SK-N-SH (cell line): ENCODE measurements around the gene FICD. TPM values are rescaled to one million over a fixed set of nuclear protein-coding genes. Genes with fewer than 3 reads are reported as not detected.

ENCODE experiments used
- CTCF ChIA-PET: fragments of 300-600, 350-600 bp; formaldehyde crosslinking; extraction: SDS; loops from one replicate; lab custom pipeline; 2021; lab: Yijun Ruan, JAX
- POLR2A ChIA-PET: fragments of 350-600 bp; sonication (Branson Sonifier 250); formaldehyde crosslinking; extraction: SDS; loops from one replicate; lab custom pipeline; 2020; ENCODE audit warnings: antibody characterized with exemption, inconsistent platforms; lab: Yijun Ruan, JAX
- DNase-seq: peaks from one replicate; pipeline ENCODE4 v3.0.0; 2012
- H2AFZ ChIP-seq: fragments of 200-600 bp; sonication (generic); 2 replicates; pipeline ENCODE4 v1.8.1; 2016; ENCODE audit warnings: antibody characterized with exemption, mild to moderate bottlenecking, low read depth
- H3F3A ChIP-seq: fragments of 200-600 bp; sonication (generic); replicated peaks from 2 replicates; pipeline ENCODE3; 2016; ENCODE audit warnings: antibody characterized with exemption, mild to moderate bottlenecking; ENCODE audit not compliant: insufficient read depth
- H3K27ac ChIP-seq, 2 experiments: fragments of 200-500 bp in 1 of 2; fragments of 200-600 bp in 1 of 2; sonication (Bioruptor generic) in 1 of 2; sonication (generic), shearing (Covaris generic) in 1 of 2; 2 replicates each; pipeline versions ENCODE4 v1.5.1 to v1.6.1; 2014 to 2016; ENCODE audit warnings: low read depth in 2 of 2, inconsistent platforms in 1 of 2, low read length in 1 of 2, mild to moderate bottlenecking in 1 of 2, mixed read lengths in 1 of 2
- H3K27me3 ChIP-seq: fragments of 200-600 bp; sonication (generic), shearing (Covaris generic); 2 replicates; pipeline ENCODE4 v1.6.1; 2016; ENCODE audit warnings: mixed run types; ENCODE audit not compliant: insufficient read depth
- H3K36me3 ChIP-seq, 2 experiments: fragments of 200-500 bp in 1 of 2; fragments of 200-600 bp in 1 of 2; sonication (Bioruptor generic) in 1 of 2; sonication (generic) in 1 of 2; replicated peaks in 1 of 2; 2 replicates each; pipeline versions ENCODE3 to v1.5.1; 2014 to 2016; ENCODE audit warnings: low read length in 1 of 2, mild to moderate bottlenecking in 1 of 2; ENCODE audit not compliant: insufficient read depth in 2 of 2, control insufficient read depth in 1 of 2
- H3K4me1 ChIP-seq, 2 experiments: fragments of 200-500 bp in 1 of 2; fragments of 200-600 bp in 1 of 2; sonication (Bioruptor generic) in 1 of 2; sonication (generic), shearing (Covaris generic) in 1 of 2; 2 replicates each; pipeline versions ENCODE4 v1.5.1 to v1.6.1; 2014 to 2016; ENCODE audit warnings: low read depth in 1 of 2, low read length in 1 of 2, mixed run types in 1 of 2; ENCODE audit not compliant: insufficient read depth in 2 of 2, control insufficient read depth in 1 of 2
- H3K4me2 ChIP-seq: fragments of 200-600 bp; sonication (generic), shearing (Covaris generic); 2 replicates; pipeline ENCODE4 v1.6.1; 2017; ENCODE audit warnings: mixed run types
- H3K4me3 ChIP-seq, 2 experiments: fragments of 200-500 bp in 1 of 2; fragments of 200-600 bp in 1 of 2; sonication (Bioruptor generic) in 1 of 2; sonication (generic), shearing (Covaris generic) in 1 of 2; 2 replicates each; pipeline versions ENCODE4 v1.5.1 to v1.8.1; 2014 to 2016; ENCODE audit warnings: low read depth in 2 of 2, inconsistent platforms in 1 of 2, low read length in 1 of 2, mild to moderate bottlenecking in 1 of 2, mixed read lengths in 1 of 2, moderate library complexity in 1 of 2
- H3K79me2 ChIP-seq: fragments of 200-600 bp; sonication (generic); 2 replicates; pipeline ENCODE4 v1.8.1; 2017; ENCODE audit warnings: mild to moderate bottlenecking; ENCODE audit not compliant: insufficient read depth
- H3K9ac ChIP-seq: fragments of 200-600 bp; sonication (generic); 2 replicates; pipeline ENCODE4 v1.6.1; 2017; ENCODE audit warnings: mixed run types
- H3K9me2 ChIP-seq: fragments of 200-600 bp; sonication (generic); 2 replicates; pipeline ENCODE4 v1.6.1; 2017; ENCODE audit warnings: mixed run types
- H3K9me3 ChIP-seq: fragments of 200-600 bp; sonication (generic); 2 replicates; pipeline ENCODE4 v1.6.1; 2017; ENCODE audit warnings: mixed run types, mild to moderate bottlenecking, moderate library complexity
- H4K20me1 ChIP-seq: fragments of 200-600 bp; sonication (generic); 2 replicates; pipeline ENCODE4 v1.6.1; 2017; ENCODE audit warnings: mild to moderate bottlenecking, mixed run types; ENCODE audit not compliant: insufficient read depth
- CHD2 ChIP-seq: fragments of 150-350 bp; IDR thresholded peaks from 2 replicates; pipeline ENCODE4 v1.6.1; 2018; ENCODE audit warnings: low read length; ENCODE audit not compliant: partially characterized antibody
- CTCF ChIP-seq: fragments of 200-600 bp; sonication (generic); IDR thresholded peaks from 2 replicates; pipeline ENCODE4 v1.6.1; 2017; ENCODE audit warnings: antibody characterized with exemption, mild to moderate bottlenecking, moderate library complexity
- EP300 ChIP-seq, 2 experiments: IDR thresholded peaks; 2 replicates each; pipeline versions ENCODE4 v1.4.0 to v1.6.1; 2012; ENCODE audit warnings: borderline replicate concordance in 1 of 2, low read depth in 1 of 2, low read length in 1 of 2
- GATA2 ChIP-seq: sonication (generic); formaldehyde crosslinking; IDR thresholded peaks from 2 replicates; pipeline ENCODE4 v1.5.0; 2020; ENCODE audit warnings: mild to moderate bottlenecking, missing genetic modification reagents
- JUND ChIP-seq: IDR thresholded peaks from 2 replicates; pipeline ENCODE4 v1.4.0; 2012
- MAX ChIP-seq: IDR thresholded peaks from 2 replicates; pipeline ENCODE4 v1.4.0; 2012; ENCODE audit warnings: low read depth
- NFIC ChIP-seq: IDR thresholded peaks from 2 replicates; pipeline ENCODE4 v1.4.0; 2012; ENCODE audit warnings: borderline replicate concordance
- NRF1 ChIP-seq: IDR thresholded peaks from 2 replicates; pipeline ENCODE4 v1.6.1; 2012; ENCODE audit warnings: low read depth, mild to moderate bottlenecking, low read length
- RCOR1 ChIP-seq: fragments of 150-350 bp; IDR thresholded peaks from 2 replicates; pipeline ENCODE4 v1.6.1; 2017; ENCODE audit warnings: antibody characterized with exemption, low read length
- REST ChIP-seq: IDR thresholded peaks from 2 replicates; pipeline ENCODE4 v1.6.1; 2012; ENCODE audit warnings: mild to moderate bottlenecking, low read depth, low read length, moderate library complexity
- RFX5 ChIP-seq: IDR thresholded peaks from 2 replicates; pipeline ENCODE4 v1.6.1; 2012; ENCODE audit warnings: mild to moderate bottlenecking, improper control_type of control experiment, low read length
- SIN3A ChIP-seq: IDR thresholded peaks from 2 replicates; pipeline ENCODE4 v1.6.1; 2012; ENCODE audit warnings: low read depth, mild to moderate bottlenecking, low read length, moderate library complexity, borderline replicate concordance
- TAF1 ChIP-seq: IDR thresholded peaks from 2 replicates; pipeline ENCODE4 v1.6.1; 2012; ENCODE audit warnings: low read depth, mild to moderate bottlenecking, low read length, moderate library complexity, borderline replicate concordance
- YY1 ChIP-seq: IDR thresholded peaks from 2 replicates; pipeline ENCODE4 v1.4.0; 2012; ENCODE audit warnings: low read depth, mild to moderate bottlenecking
- WGBS: methylation state at CpG from one replicate; pipeline ENCODE4 v1.1.6; 2017; ENCODE audit warnings: low lambda C conversion rate; 5-methylcytosine and 5-hydroxymethylcytosine counted together
- polyA plus RNA-seq, 3 experiments: library from polyadenylated mRNA; depleted of rRNA; stranded (reverse); fragments of >200 nt; gene quantifications; 2 replicates each; pipeline ENCODE4 v1.2.3, GENCODE V29; 2012

FICD gene
- polyA plus RNA-seq, 1 of the 3 experiments (the other 2 are of a cell fraction), result 1.0 TPM

GRCh38 chr12:108498136-108498535 lies 16.9 kb upstream of the FICD start:
- no peaks in the 10 kb centered on the region for H3K79me2 ChIP-seq
- no peak overlapping the region for H2AFZ ChIP-seq
- no peak overlapping the region for H3K4me2 ChIP-seq
- no peaks in the 10 kb centered on the region for H4K20me1 ChIP-seq
- H3K4me3 ChIP-seq, result no peak overlapping the region
- H3K9me2 ChIP-seq, result no peaks in the 10 kb centered on the region
- TF ChIP-seq GATA2 (CRISPR knock-in tag), result no peak
- ChIA-PET CTCF (interaction anchor here (0.8 to 6.8 kb wide), 6 partner anchors 15 to 508 kb away, joined by 3 to 33 read pairs (median 4); no protein-coding TSS in a partner anchor), POLR2A (no interaction called here)
- no peak overlapping the region for H3K27ac ChIP-seq
- peaks cover 0 to 14% of the 10 kb centered on the region in 2 experiments; a peak in 1 of 4 replicates for H3K4me1 ChIP-seq
- H3K36me3 ChIP-seq, result no peaks in the 10 kb centered on the region
- 63% methylated on average over 11 of the region's 11 CpGs for WGBS
- H3F3A ChIP-seq, result no peaks in the 10 kb centered on the region
- no peak for DNase-seq
- H3K9ac ChIP-seq, result no peak overlapping the region
- 0 out of 2 replicates have a peak, but pooled peaks cover under 1% of the 10 kb centered on the region for H3K9me3 ChIP-seq
- no peaks in the 10 kb centered on the region for H3K27me3 ChIP-seq

- no peak overlapping the region for H3K27ac ChIP-seq
- H3K27me3 ChIP-seq, result no peaks in the 10 kb centered on the region
- H3K9me3 ChIP-seq, result 0 out of 2 replicates have a peak, but pooled peaks cover 9% of the 10 kb centered on the region
- no peak overlapping the region for H2AFZ ChIP-seq
- no peak overlapping the region for H3K9ac ChIP-seq
- no peak overlapping the region for H3K4me2 ChIP-seq
- no peaks in the 10 kb centered on the region for H3K36me3 ChIP-seq
- no peak overlapping the region for H3K4me3 ChIP-seq
- H4K20me1 ChIP-seq, result no peaks in the 10 kb centered on the region
- WGBS, result 17% methylated on average over 2 of the region's 2 CpGs
- ChIA-PET POLR2A (no interaction called here), CTCF (interaction anchor here (1.1 to 1.8 kb wide), 2 partner anchors 9 to 512 kb away, joined by 4 to 5 read pairs; no protein-coding TSS in a partner anchor)
- H3K4me1 ChIP-seq, result peaks cover 0 to 3% of the 10 kb centered on the region in 2 experiments; a peak in 1 of 4 replicates
- no peaks in the 10 kb centered on the region for H3F3A ChIP-seq
- TF ChIP-seq JUND (no peak), SIN3A (no peak)
- H3K79me2 ChIP-seq, result no peaks in the 10 kb centered on the region
- no peaks in the 10 kb centered on the region for H3K9me2 ChIP-seq
- no peak for DNase-seq
Observed at GRCh38 chr12:108502922-108503321, 12.2 kb upstream of the FICD start.

GRCh38 chr12:108505129-108505528 lies 9.9 kb upstream of the FICD start:
- no peaks in the 10 kb centered on the region for H3K36me3 ChIP-seq
- no peaks in the 10 kb centered on the region for H3K27me3 ChIP-seq
- H3K4me3 ChIP-seq, result no peak overlapping the region
- H2AFZ ChIP-seq, result no peak overlapping the region
- 52% methylated on average over 7 of the region's 7 CpGs for WGBS
- H4K20me1 ChIP-seq, result no peaks in the 10 kb centered on the region
- H3K79me2 ChIP-seq, result no peaks in the 10 kb centered on the region
- no peak overlapping the region for H3K4me2 ChIP-seq
- ChIA-PET CTCF (interaction anchor here (1.4 to 1.8 kb wide), 2 partner anchors 11 to 514 kb away, joined by 3 to 4 read pairs; no protein-coding TSS in a partner anchor), POLR2A (no interaction called here)
- H3F3A ChIP-seq, result no peaks in the 10 kb centered on the region
- H3K9me2 ChIP-seq, result no peaks in the 10 kb centered on the region
- no peak for DNase-seq
- TF ChIP-seq REST (no peak), NRF1 (no peak), CTCF (no peak), MAX (no peak), GATA2 (CRISPR knock-in tag) (no peak), SIN3A (no peak), NFIC (no peak), RCOR1 (no peak), YY1 (no peak), EP300 (IDR thresholded peaks at IDR 0.05; ENCODE audit: borderline replicate concordance in 1 of 2, low read depth in 1 of 2, low read length in 1 of 2) (no peak), RFX5 (no peak), CHD2 (no peak), TAF1 (no peak)
- no peak overlapping the region for H3K27ac ChIP-seq
- H3K9ac ChIP-seq, result no peak overlapping the region
- peaks cover 0 to 7% of the 10 kb centered on the region in 2 experiments; a peak in 1 of 4 replicates for H3K4me1 ChIP-seq
- H3K9me3 ChIP-seq, result 0 out of 2 replicates have a peak, but pooled peaks cover 9% of the 10 kb centered on the region
